Stimulated activated CD4-positive, alpha-beta T cell treated with anti-CD3 and anti-CD28 coated beads, Interleukin-15, amount 100 ng/mL, for 24 hours (primary cell): ENCODE data around the gene APPL1.
"Not testable (repeated sequence)": the region's sequence is repeated elsewhere in the genome, so short reads cannot be mapped to it uniquely, and the experiment has no call there.

Experiments
- DNase-seq: peaks from one replicate; pipeline ENCODE4 v3.0.0-alpha.2; 2020

The APPL1 gene

GRCh38 chr3:57274845-57275244 is 47.3 kb downstream of the APPL1 start:
- no peak for DNase-seq

- DNase-seq = no peak
Observed at GRCh38 chr3:57275393-57275792, 47.9 kb downstream of the APPL1 start.

- no peak for DNase-seq
Observed at GRCh38 chr3:57278237-57278636, 50.7 kb downstream of the APPL1 start.

GRCh38 chr3:57279685-57280084 is 52.2 kb downstream of the APPL1 start:
- no peak for DNase-seq

- DNase-seq = no peak
Observed at GRCh38 chr3:57281715-57282114, 54.2 kb downstream of the APPL1 start.

GRCh38 chr3:57283334-57283733 is 55.8 kb downstream of the APPL1 start:
- DNase-seq = no peak

- DNase-seq = no peak
Observed at GRCh38 chr3:57287205-57287604, 59.7 kb downstream of the APPL1 start.

- DNase-seq = no peak
Observed at GRCh38 chr3:57288403-57288802, 60.9 kb downstream of the APPL1 start.

GRCh38 chr3:57292159-57292896 is 64.8 kb downstream of the APPL1 start, which contains the start of gene ASB14:
TSS of gene ASB14 (minus strand) at chr3:57292685. CDS start at chr3:57292033, 652 bp downstream.
- no peak for DNase-seq

- no peak for DNase-seq
Observed at GRCh38 chr3:57292897-57293526, 65.5 kb downstream of the APPL1 start.

GRCh38 chr3:57298041-57298440 is 70.5 kb downstream of the APPL1 start:
- peak; percentile 5 for DNase-seq

GRCh38 chr3:57303520-57303919 is 76.0 kb downstream of the APPL1 start:
- DNase-seq = not testable (repeated sequence)

GRCh38 chr3:57309769-57310360 is 82.3 kb downstream of the APPL1 start:
- no peak for DNase-seq

- DNase-seq = no peak
Observed at GRCh38 chr3:57314204-57314603, 86.7 kb downstream of the APPL1 start.
